IMR-90 (cell line): ENCODE measurements around the gene TUBA3E. TPM values are rescaled to one million over a fixed set of nuclear protein-coding genes. Genes with fewer than 3 reads are reported as not detected.
"Not testable (repeated sequence)": the region's sequence is repeated elsewhere in the genome, so short reads cannot be mapped to it uniquely, and the experiment has no call there.

Experiments
- ATAC-seq: fragments of 200-7000 bp; cut with Tn5 transposase; 2 replicates; pipeline ENCODE4 v1.9.1; 2020; ENCODE audit warnings: low read depth, mild to moderate bottlenecking, moderate library complexity
- BruUV-seq: library from RNA; stranded (reverse); fragments of 400-500 nt; replicated peaks from 2 replicates; lab custom pipeline; 2021; lab: Mats Ljungman, UMichigan
- CTCF ChIA-PET: fragments of 300-600 bp; formaldehyde crosslinking; extraction: SDS; loops from one replicate; lab custom pipeline; 2021; ENCODE audit warnings: antibody characterized with exemption; lab: Yijun Ruan, JAX
- POLR2A ChIA-PET: fragments of 300-600 bp; sonication (Branson Sonifier 250); formaldehyde crosslinking; loops from one replicate; lab custom pipeline; 2022; ENCODE audit warnings: antibody characterized with exemption; ENCODE audit not compliant: unreplicated experiment; lab: Charles Lee
- DNase-seq: peaks from one replicate; pipeline ENCODE4 v3.0.0; 2013
- H2AFZ ChIP-seq: replicated peaks from 2 replicates; pipeline ENCODE3; 2013; ENCODE audit warnings: low read length, mild to moderate bottlenecking; ENCODE audit not compliant: poor library complexity
- H2AK5ac ChIP-seq: 2 replicates; pipeline ENCODE4 v1.6.1; 2013; ENCODE audit warnings: low read depth, low read length, inconsistent platforms
- H2AK9ac ChIP-seq: replicated peaks from 2 replicates; pipeline ENCODE3; 2013; ENCODE audit warnings: mild to moderate bottlenecking, low read depth, low read length, moderate library complexity; ENCODE audit not compliant: poor library complexity
- H2BK120ac ChIP-seq: 2 replicates; pipeline ENCODE4 v1.6.1; 2013; ENCODE audit warnings: low read depth, low read length, inconsistent platforms
- H2BK15ac ChIP-seq: 3 replicates; pipeline ENCODE4 v1.6.1; 2013; ENCODE audit warnings: low read depth, low read length, inconsistent platforms
- H2BK20ac ChIP-seq: 2 replicates; pipeline ENCODE4 v1.6.1; 2013; ENCODE audit warnings: low read depth, mild to moderate bottlenecking, inconsistent platforms, low read length, moderate library complexity
- H2BK5ac ChIP-seq: 2 replicates; pipeline ENCODE4 v1.6.1; 2013; ENCODE audit warnings: mild to moderate bottlenecking, low read depth, low read length, inconsistent platforms; ENCODE audit not compliant: poor library complexity, severe bottlenecking
- H3K14ac ChIP-seq: replicated peaks from 2 replicates; pipeline ENCODE4 v1.6.1; 2013; ENCODE audit warnings: low read depth, low read length, inconsistent platforms
- H3K18ac ChIP-seq: 2 replicates; pipeline ENCODE4 v1.6.1; 2013; ENCODE audit warnings: low read depth, low read length, control low read depth
- H3K23ac ChIP-seq: 2 replicates; pipeline ENCODE4 v1.6.1; 2013; ENCODE audit warnings: low read depth, low read length, inconsistent platforms
- H3K27ac ChIP-seq: 2 replicates; pipeline ENCODE4 v1.5.1; 2013; ENCODE audit warnings: mild to moderate bottlenecking, control low read depth, low read length; ENCODE audit not compliant: insufficient read depth
- H3K27me3 ChIP-seq: 2 replicates; pipeline ENCODE4 v1.6.1; 2013; ENCODE audit warnings: low read length; ENCODE audit not compliant: control insufficient read depth, insufficient read depth
- H3K36me3 ChIP-seq: 2 replicates; pipeline ENCODE4 v1.6.1; 2013; ENCODE audit warnings: low read length, mixed read lengths; ENCODE audit not compliant: control insufficient read depth, insufficient read depth
- H3K4ac ChIP-seq: 2 replicates; pipeline ENCODE4 v1.6.1; 2013; ENCODE audit warnings: low read depth, low read length, inconsistent platforms
- H3K4me1 ChIP-seq: 2 replicates; pipeline ENCODE4 v1.6.1; 2013; ENCODE audit warnings: low read length, mixed read lengths; ENCODE audit not compliant: control insufficient read depth, insufficient read depth
- H3K4me2 ChIP-seq: 2 replicates; pipeline ENCODE4 v1.6.1; 2013; ENCODE audit warnings: low read depth, mild to moderate bottlenecking, control low read depth, low read length, moderate library complexity
- H3K4me3 ChIP-seq: 2 replicates; pipeline ENCODE4 v1.5.1; 2013; ENCODE audit warnings: low read depth, mild to moderate bottlenecking, control low read depth, low read length, moderate library complexity; ENCODE audit not compliant: insufficient read depth
- H3K56ac ChIP-seq: 2 replicates; pipeline ENCODE4 v1.6.1; 2013; ENCODE audit warnings: low read length, inconsistent platforms; ENCODE audit not compliant: insufficient read depth; ENCODE audit errors: extremely low read depth
- H3K79me1 ChIP-seq, 2 experiments: 2 replicates each; pipeline ENCODE4 v1.6.1; 2013; ENCODE audit warnings: low read length in 2 of 2, inconsistent platforms in 1 of 2, low read depth in 1 of 2
- H3K9ac ChIP-seq: 2 replicates; pipeline ENCODE4 v1.6.1; 2013; ENCODE audit warnings: low read depth, low read length, control low read depth
- H3K9me1 ChIP-seq: 2 replicates; pipeline ENCODE4 v1.6.1; 2013; ENCODE audit warnings: low read length, inconsistent platforms; ENCODE audit not compliant: insufficient read depth
- H3K9me3 ChIP-seq: 2 replicates; pipeline ENCODE4 v1.6.1; 2013; ENCODE audit warnings: low read length; ENCODE audit not compliant: control insufficient read depth, insufficient read depth
- H4K20me1 ChIP-seq: 2 replicates; pipeline ENCODE4 v1.6.1; 2013; ENCODE audit warnings: low read length, inconsistent platforms; ENCODE audit not compliant: insufficient read depth
- H4K5ac ChIP-seq: 2 replicates; pipeline ENCODE4 v1.6.1; 2013; ENCODE audit warnings: mild to moderate bottlenecking, low read depth, low read length, control low read depth
- H4K8ac ChIP-seq, 2 experiments: 2 replicates each; pipeline ENCODE4 v1.6.1; 2013; ENCODE audit warnings: low read depth in 2 of 2, low read length in 2 of 2, control low read depth in 1 of 2, inconsistent platforms in 1 of 2
- H4K91ac ChIP-seq: 2 replicates; pipeline ENCODE4 v1.6.1; 2013; ENCODE audit warnings: low read depth, low read length, inconsistent platforms; ENCODE audit not compliant: insufficient read depth
- WGBS, 2 experiments: methylation state at CpG; one replicate each; pipeline versions ENCODE4 v1.1.5 to v1.1.7; 2013; ENCODE audit warnings: missing lambda C conversion rate in 2 of 2; ENCODE audit not compliant: insufficient read length in 1 of 2; ENCODE audit errors: extremely low coverage in 2 of 2; 5-methylcytosine and 5-hydroxymethylcytosine counted together
- dilution Hi-C: fragments of 300-500 bp; cut with HindIII; formaldehyde crosslinking; loops from one replicate; pipeline ENCODE4 v1.14.3; 2018; ENCODE audit warnings: low sequenced_read_pairs; ENCODE audit not compliant: unreplicated experiment
- in situ Hi-C: fragments of 300-500 bp; cut with MboI; formaldehyde crosslinking; loops from 3 replicates; pipeline ENCODE4 v1.14.3; 2019; ENCODE audit warnings: low sequenced_read_pairs, inconsistent platforms, mixed read lengths
- intact Hi-C: fragments of 100-400 bp; cut with micrococcal nuclease; formaldehyde crosslinking; loops from 2 replicates; pipeline ENCODE4 v1.10.0; 2022
- polyA plus RNA-seq, 3 experiments: library from polyadenylated mRNA; depleted of rRNA; stranded (reverse); fragments of >200 nt; gene quantifications; 2 replicates each; pipeline ENCODE4 v1.2.3, GENCODE V29; 2012; ENCODE audit warnings: low replicate concordance in 1 of 3
- total RNA-seq: library from RNA; depleted of rRNA; stranded (reverse); fragments of >200 nt; gene quantifications from 2 replicates; pipeline ENCODE4 v1.2.3, GENCODE V29; 2012

The TUBA3E gene
- total and polyA plus RNA-seq, 2 of the 4 experiments (the other 2 are of a cell fraction): not detected

- H3K27ac ChIP-seq, H3K23ac ChIP-seq, H3K9ac ChIP-seq, H4K5ac ChIP-seq, H2BK120ac ChIP-seq, H3K4me3 ChIP-seq, H3K4me2 ChIP-seq, intact Hi-C loops, BruUV-seq, H3K18ac ChIP-seq, ATAC-seq, H4K20me1 ChIP-seq, H3K9me3 ChIP-seq, H2AFZ ChIP-seq, dilution Hi-C loops, H3K9me1 ChIP-seq, H2BK5ac ChIP-seq, H2BK20ac ChIP-seq, H3K4ac ChIP-seq, H3K56ac ChIP-seq, CTCF ChIA-PET, H2AK9ac ChIP-seq, H4K8ac ChIP-seq, H2AK5ac ChIP-seq, H3K4me1 ChIP-seq, H3K14ac ChIP-seq, DNase-seq, H4K91ac ChIP-seq, H2BK15ac ChIP-seq, H3K27me3 ChIP-seq: not testable (repeated sequence)
- in situ Hi-C loops: loop anchor here (25.0 kb wide), 1 partner anchor 1343 kb away; no protein-coding TSS in a partner anchor
- H3K36me3 ChIP-seq: peaks cover 48% of the 10 kb centered on the region
- peaks cover 3 to 10% of the 10 kb centered on the region in 2 experiments; a peak in 3 of 4 replicates for H3K79me1 ChIP-seq
- POLR2A ChIA-PET: interaction anchor here (0.7 kb wide), 1 partner anchor 16 kb away, joined by 4 read pairs; no protein-coding TSS in a partner anchor
- WGBS, 2 experiments: no CpG with 5 or more reads among the region's 3 CpGs
Observed at GRCh38 chr2:130169163-130169562, 29.1 kb downstream of the TUBA3E start.

GRCh38 chr2:130166611-130167010 lies 31.6 kb downstream of the TUBA3E start:
- H2BK15ac ChIP-seq, H3K27ac ChIP-seq, H4K5ac ChIP-seq, H3K14ac ChIP-seq, BruUV-seq, H2AK9ac ChIP-seq, H3K56ac ChIP-seq, H4K8ac ChIP-seq, H3K4me1 ChIP-seq, DNase-seq, dilution Hi-C loops, H3K4me2 ChIP-seq, H3K4ac ChIP-seq, H2BK20ac ChIP-seq, POLR2A ChIA-PET, H3K27me3 ChIP-seq, CTCF ChIA-PET, H3K9me3 ChIP-seq, ATAC-seq, H3K18ac ChIP-seq, H2AFZ ChIP-seq, H3K9me1 ChIP-seq, H4K91ac ChIP-seq, H2BK120ac ChIP-seq, H3K79me1 ChIP-seq, H3K23ac ChIP-seq, H4K20me1 ChIP-seq, H2BK5ac ChIP-seq, intact Hi-C loops, H3K9ac ChIP-seq, H2AK5ac ChIP-seq, H3K4me3 ChIP-seq: not testable (repeated sequence)
- WGBS, 2 experiments: no CpG with 5 or more reads among the region's 3 CpGs
- in situ Hi-C loops: loop anchor here (25.0 kb wide), 1 partner anchor 1346 kb away; no protein-coding TSS in a partner anchor
- H3K36me3 ChIP-seq: peaks cover 49% of the 10 kb centered on the region
